ENCODE measurements around the gene LRTM2.

The LRTM2 gene

GRCh38 chr12:1822699-1823098 is 2.3 kb downstream of the LRTM2 start:
- Mint-ChIP-seq H3K9me3 (no peaks in the 10 kb centered on the region), H3K4me1 (peaks cover 40% of the 10 kb centered on the region), H3K36me3 (ENCODE audit: low read depth) (no peaks in the 10 kb centered on the region), H3K27me3 (ENCODE audit: low read depth, poor library complexity) (peaks cover 79% of the 10 kb centered on the region), H3K27ac (no peak overlapping the region), H3K4me3 (no peak overlapping the region)
- no peak for TF ChIP-seq CTCF (IDR thresholded peaks at IDR 0.05)
- DNase-seq, result no peak

- DNase-seq, result no peak
- H3K36me3 Mint-ChIP-seq (ENCODE audit: low read depth), result no peaks in the 10 kb centered on the region
- H3K9me3 Mint-ChIP-seq, result no peaks in the 10 kb centered on the region
- no peak overlapping the region for H3K27ac Mint-ChIP-seq
- TF ChIP-seq CTCF (IDR thresholded peaks at IDR 0.05), result no peak
- no peak overlapping the region for H3K4me3 Mint-ChIP-seq
- peaks cover 41% of the 10 kb centered on the region for H3K4me1 Mint-ChIP-seq
- H3K27me3 Mint-ChIP-seq (ENCODE audit: low read depth, poor library complexity), result peaks cover 79% of the 10 kb centered on the region
Measured at GRCh38 chr12:1823237-1823636, 2.9 kb downstream of the LRTM2 start.

- H3K27ac Mint-ChIP-seq, result peak overlapping the region; percentile 29
- H3K4me1 Mint-ChIP-seq, result peaks cover 35% of the 10 kb centered on the region
- H3K9me3 Mint-ChIP-seq, result no peaks in the 10 kb centered on the region
- DNase-seq, result no peak
- H3K27me3 Mint-ChIP-seq (ENCODE audit: low read depth, poor library complexity), result peaks cover 83% of the 10 kb centered on the region
- TF ChIP-seq CTCF (IDR thresholded peaks at IDR 0.05), result no peak
- no peaks in the 10 kb centered on the region for H3K36me3 Mint-ChIP-seq (ENCODE audit: low read depth)
- no peak overlapping the region for H3K4me3 Mint-ChIP-seq
Measured at GRCh38 chr12:1825382-1826102, 5.2 kb downstream of the LRTM2 start.

- Mint-ChIP-seq H3K4me3 (no peak overlapping the region), H3K4me1 (peaks cover 37% of the 10 kb centered on the region), H3K27me3 (ENCODE audit: low read depth, poor library complexity) (peaks cover 83% of the 10 kb centered on the region)
Measured at GRCh38 chr12:1826401-1826800, 6.0 kb downstream of the LRTM2 start.

GRCh38 chr12:1826867-1827705 is 6.7 kb downstream of the LRTM2 start:
- peaks cover 37% of the 10 kb centered on the region for H3K4me1 Mint-ChIP-seq
- no peaks in the 10 kb centered on the region for H3K36me3 Mint-ChIP-seq (ENCODE audit: low read depth)
- no peak overlapping the region for H3K4me3 Mint-ChIP-seq
- no peak overlapping the region for H3K27ac Mint-ChIP-seq
- no peaks in the 10 kb centered on the region for H3K9me3 Mint-ChIP-seq
- DNase-seq, result no peak
- peaks cover 83% of the 10 kb centered on the region for H3K27me3 Mint-ChIP-seq (ENCODE audit: low read depth, poor library complexity)
- TF ChIP-seq CTCF (IDR thresholded peaks at IDR 0.05), result no peak

More at GRCh38 chr12:1826401-1826800, 6.0 kb downstream of the LRTM2 start:
- DNase-seq, result no peak
- H3K9me3 Mint-ChIP-seq, result no peaks in the 10 kb centered on the region
- no peak for TF ChIP-seq CTCF (IDR thresholded peaks at IDR 0.05)
- H3K36me3 Mint-ChIP-seq (ENCODE audit: low read depth), result no peaks in the 10 kb centered on the region
- H3K27ac Mint-ChIP-seq, result no peak overlapping the region
